KOPT-K1 (cell line): ENCODE results near the gene EVC2.

Experiments used
- H3K27ac ChIP-seq: fragments of 200-600 bp; sonication (generic); 2 replicates; pipeline ENCODE4 v1.5.1; 2016; ENCODE audit warnings: antibody characterized with exemption, mild to moderate bottlenecking, low read depth, low read length; ENCODE audit not compliant: poor library complexity, severe bottlenecking
- H3K36me3 ChIP-seq: fragments of 200-600 bp; sonication (generic); 2 replicates; pipeline ENCODE4 v1.5.1; 2017; ENCODE audit warnings: antibody characterized with exemption, mild to moderate bottlenecking, low read length, moderate library complexity; ENCODE audit not compliant: insufficient read depth
- H3K9me3 ChIP-seq: fragments of 200-600 bp; sonication (generic); 2 replicates; pipeline ENCODE4 v1.5.1; 2017; ENCODE audit warnings: antibody characterized with exemption, low read length, mild to moderate bottlenecking; ENCODE audit not compliant: insufficient read depth, poor library complexity, severe bottlenecking

EVC2 gene

GRCh38 chr4:5708449-5709206 is at the start of gene EVC2:
Gene EVC2 (minus strand): TSS chr4:5708559. CDS start chr4:5708513, 46 bp downstream.
- H3K9me3 ChIP-seq: no peaks in the 10 kb centered on the region
- H3K36me3 ChIP-seq: no peaks in the 10 kb centered on the region
- no peak within 1 kb of the TSS for H3K27ac ChIP-seq

DNA sequence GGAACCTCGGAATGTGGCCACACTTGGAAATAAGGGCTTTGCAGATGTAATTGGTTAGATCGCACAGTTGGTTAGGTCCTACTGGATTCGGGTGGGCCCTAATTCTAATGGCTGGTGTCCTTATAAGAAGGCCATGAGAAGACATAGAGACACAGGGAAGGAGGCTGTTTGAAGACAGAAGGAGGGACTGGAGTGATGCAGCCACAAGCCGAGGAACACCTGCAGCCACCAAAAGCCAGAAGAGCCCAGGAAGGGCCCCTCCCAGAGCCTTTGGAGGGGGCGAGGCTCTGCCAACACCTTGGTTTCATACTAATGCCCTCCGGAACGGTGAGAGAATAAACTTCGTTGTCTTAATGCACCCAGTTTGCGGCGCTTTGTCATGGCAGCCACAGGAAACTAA is 49.6 kb upstream of the EVC2 start:
- H3K36me3 ChIP-seq: no peaks in the 10 kb centered on the region
- no peak overlapping the region for H3K27ac ChIP-seq
- H3K9me3 ChIP-seq: no peaks in the 10 kb centered on the region

DNA sequence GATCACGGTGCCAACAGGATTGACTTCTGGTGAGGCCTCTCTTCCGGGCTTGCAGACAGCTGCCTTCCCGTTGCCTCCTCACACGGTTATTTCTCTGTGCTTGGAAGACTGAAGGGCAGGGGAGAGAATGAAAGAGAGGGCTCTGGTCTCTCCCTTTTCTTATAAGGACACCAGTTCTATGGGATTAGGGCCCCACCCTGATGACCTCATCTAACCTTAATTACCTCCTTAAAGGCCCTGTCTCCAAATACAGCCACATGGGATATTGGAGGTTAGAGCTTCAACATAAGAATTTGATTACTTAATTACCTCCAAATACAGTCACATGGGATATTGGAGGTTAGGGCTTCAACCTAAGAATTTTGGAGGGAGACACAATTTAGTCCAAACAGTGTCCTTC is 49.2 kb upstream of the EVC2 start:
- Histone ChIP-seq H3K9me3 (no peaks in the 10 kb centered on the region), H3K36me3 (no peaks in the 10 kb centered on the region), H3K27ac (no peak overlapping the region)

GRCh38 chr4:5757091-5757490 is 48.7 kb upstream of the EVC2 start:
- Histone ChIP-seq H3K9me3 (no peaks in the 10 kb centered on the region), H3K36me3 (no peaks in the 10 kb centered on the region)

GRCh38 chr4:5756271-5756670 is 47.9 kb upstream of the EVC2 start:
- no peaks in the 10 kb centered on the region for H3K9me3 ChIP-seq
- H3K36me3 ChIP-seq: no peaks in the 10 kb centered on the region
- H3K27ac ChIP-seq: no peak overlapping the region

More at GRCh38 chr4:5757091-5757490, 48.7 kb upstream of the EVC2 start:
- H3K27ac ChIP-seq: no peak overlapping the region

DNA sequence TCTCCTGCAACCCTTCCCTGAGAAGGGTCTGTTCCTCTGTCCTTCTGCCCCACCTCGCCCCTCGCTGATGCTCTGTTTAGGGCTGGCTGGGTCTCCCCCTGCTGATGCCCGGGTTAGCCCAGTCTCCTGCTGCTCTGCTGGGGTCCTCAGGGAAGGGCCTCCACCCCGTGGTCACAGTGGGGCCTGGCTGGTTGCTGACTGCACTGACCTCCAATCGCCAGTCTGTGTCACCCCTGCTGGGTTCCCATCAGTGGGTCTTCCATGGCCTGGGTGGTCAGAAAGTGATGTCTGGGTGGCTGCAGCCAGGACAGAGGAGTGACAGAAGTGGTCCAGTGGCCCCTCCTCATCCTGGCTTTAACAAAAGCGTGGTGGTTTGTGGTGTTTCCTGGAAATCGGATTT is 47.3 kb upstream of the EVC2 start:
- no peak overlapping the region for H3K27ac ChIP-seq
- no peaks in the 10 kb centered on the region for H3K36me3 ChIP-seq
- no peaks in the 10 kb centered on the region for H3K9me3 ChIP-seq

- Histone ChIP-seq H3K36me3 (no peaks in the 10 kb centered on the region), H3K9me3 (no peaks in the 10 kb centered on the region), H3K27ac (no peak overlapping the region)
Observed at GRCh38 chr4:5755161-5755560, 46.8 kb upstream of the EVC2 start.

DNA sequence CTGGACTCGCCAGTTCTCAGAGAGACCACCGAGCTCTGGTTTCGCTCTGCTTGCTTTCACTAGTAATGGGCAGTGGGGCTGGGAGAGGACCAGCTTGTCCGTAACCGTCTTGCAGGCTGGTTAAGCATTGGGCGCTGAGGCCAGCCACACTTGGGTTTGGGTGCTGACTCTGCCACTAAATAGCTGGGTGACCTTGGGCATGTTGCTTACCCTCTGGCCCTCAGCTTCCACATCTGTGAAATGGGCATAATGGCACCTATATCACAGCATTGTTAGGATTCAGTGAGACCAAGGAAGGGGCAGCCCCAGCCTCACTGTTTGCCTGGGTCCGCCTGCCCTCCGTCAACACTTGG is 46.1 kb upstream of the EVC2 start:
- Histone ChIP-seq H3K27ac (no peak overlapping the region), H3K9me3 (no peaks in the 10 kb centered on the region)

DNA sequence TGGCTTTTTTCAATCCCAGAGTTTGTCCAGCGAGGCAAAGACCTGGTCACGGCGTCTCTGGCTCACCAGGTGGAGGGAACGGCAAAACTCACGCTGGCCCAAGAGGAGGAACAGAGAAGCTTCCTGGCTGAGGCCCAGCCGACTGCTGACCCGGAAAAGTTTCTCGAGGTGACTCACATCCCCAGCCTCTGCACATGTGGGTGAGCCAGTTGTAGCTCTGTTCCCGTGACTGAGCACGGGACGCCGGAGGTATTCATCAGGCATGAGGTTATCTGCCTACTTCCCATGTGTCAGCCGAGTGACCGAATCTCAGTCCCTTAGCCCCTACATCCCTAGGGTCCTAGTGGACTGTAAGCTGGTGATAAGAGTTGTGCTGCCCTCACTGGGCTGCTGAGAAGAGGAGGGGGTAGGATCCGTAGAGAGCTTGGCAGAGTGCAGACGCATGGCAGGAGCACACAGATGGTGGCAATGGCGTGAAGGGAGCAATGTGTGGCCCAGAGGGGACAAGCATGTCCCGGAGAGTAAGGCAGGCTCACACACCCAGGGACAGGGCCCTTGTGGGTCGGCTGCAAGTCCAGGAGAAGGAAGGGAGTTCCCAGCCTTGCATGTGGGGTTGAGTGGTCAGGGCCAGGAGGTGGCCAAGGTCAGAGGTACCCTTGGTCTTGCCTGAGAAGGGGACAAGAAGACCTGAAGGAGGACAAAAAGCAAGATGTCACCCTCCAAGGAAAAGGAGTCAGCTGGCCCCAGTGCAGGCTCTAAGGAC is 45.6 kb upstream of the EVC2 start:
- H3K27ac ChIP-seq: no peak overlapping the region
- H3K36me3 ChIP-seq: no peaks in the 10 kb centered on the region
- H3K9me3 ChIP-seq: no peaks in the 10 kb centered on the region

More for the DNA sequence above, 46.1 kb upstream of the EVC2 start:
- no peaks in the 10 kb centered on the region for H3K36me3 ChIP-seq

GRCh38 chr4:5753366-5753765 is 45.0 kb upstream of the EVC2 start:
- no peak overlapping the region for H3K27ac ChIP-seq
- no peaks in the 10 kb centered on the region for H3K36me3 ChIP-seq
- H3K9me3 ChIP-seq: no peaks in the 10 kb centered on the region

DNA sequence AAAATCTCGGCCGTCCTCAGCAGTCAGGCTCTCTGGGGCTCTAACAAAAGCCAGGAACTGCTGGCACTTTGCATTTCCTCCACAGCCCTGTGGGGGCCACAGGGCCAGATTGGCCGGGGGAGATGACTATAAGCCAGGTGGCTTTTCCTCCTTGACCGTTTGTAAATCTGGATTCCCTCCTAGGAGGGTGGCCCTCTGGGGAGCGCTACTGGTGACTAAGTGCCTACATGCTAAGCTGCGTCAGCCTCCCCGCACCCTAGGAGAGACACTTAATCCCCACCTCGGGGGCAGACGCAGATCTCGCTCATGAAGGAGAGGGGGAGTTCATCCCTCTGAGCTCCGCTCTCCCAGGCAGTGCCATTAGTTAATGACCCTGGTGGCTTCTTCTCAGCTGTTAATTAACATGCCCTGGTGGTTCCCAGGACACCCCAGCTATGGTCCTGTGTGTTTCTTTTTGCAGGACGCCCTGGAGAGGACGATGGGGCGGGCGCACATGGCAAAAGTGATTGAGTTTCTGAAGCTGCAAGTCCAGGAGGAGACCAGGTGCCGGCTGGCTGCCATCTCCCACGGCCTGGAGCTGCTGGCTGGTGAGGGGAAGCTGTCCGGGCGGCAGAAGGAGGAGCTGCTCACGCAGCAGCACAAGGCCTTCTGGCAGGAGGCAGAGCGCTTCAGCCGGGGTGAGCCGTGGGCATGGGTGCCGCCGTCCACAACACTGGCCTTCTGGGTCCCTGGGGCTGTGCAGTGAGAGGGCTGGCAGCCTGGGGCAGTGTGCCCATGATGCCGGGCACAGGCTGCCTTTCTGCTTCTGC is 44.2 kb upstream of the EVC2 start:
- H3K36me3 ChIP-seq: no peaks in the 10 kb centered on the region
- H3K27ac ChIP-seq: no peak overlapping the region
- H3K9me3 ChIP-seq: no peaks in the 10 kb centered on the region

GRCh38 chr4:5751666-5752375 is 43.5 kb upstream of the EVC2 start:
- no peaks in the 10 kb centered on the region for H3K36me3 ChIP-seq

DNA sequence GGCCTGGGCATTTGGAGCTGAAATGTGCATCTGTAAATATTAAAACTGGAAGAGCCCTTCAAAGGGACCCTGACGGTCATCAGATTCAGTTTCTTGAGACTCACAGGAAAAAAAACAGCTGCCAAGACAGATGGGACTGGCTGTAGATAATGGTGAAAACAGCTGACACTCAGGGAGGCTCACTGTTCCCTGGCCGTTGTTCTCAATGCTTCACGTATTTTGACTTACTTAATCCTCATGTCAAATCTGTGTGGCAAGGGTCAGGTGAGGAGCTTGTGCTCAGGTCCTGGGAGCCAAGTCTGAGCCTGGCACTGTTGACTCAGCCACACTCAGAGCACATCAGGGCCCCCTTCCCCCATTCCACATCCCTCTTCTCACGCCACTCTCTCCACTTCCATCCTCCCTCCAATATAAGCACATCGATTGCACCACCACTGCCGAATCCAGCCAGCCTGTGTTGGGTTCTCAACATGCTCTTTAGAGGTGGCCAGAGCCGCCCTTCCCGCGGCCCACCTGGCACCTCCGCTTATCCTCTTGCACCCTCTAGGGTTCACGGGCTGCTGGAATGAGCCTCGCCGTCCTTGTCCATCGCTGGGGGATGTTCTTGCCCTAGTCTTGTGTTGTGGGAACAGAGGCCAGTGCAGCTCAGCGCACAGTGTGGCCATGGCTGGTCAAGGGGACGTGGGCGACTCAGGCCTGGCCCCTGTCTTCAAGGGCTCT is 42.7 kb upstream of the EVC2 start:
- Histone ChIP-seq H3K36me3 (no peaks in the 10 kb centered on the region), H3K27ac (no peak overlapping the region), H3K9me3 (no peaks in the 10 kb centered on the region)

More at GRCh38 chr4:5751666-5752375, 43.5 kb upstream of the EVC2 start:
- Histone ChIP-seq H3K27ac (no peak overlapping the region), H3K9me3 (no peaks in the 10 kb centered on the region)
